Left ventricle myocardium inferior (tissue), 1 donor: ENCODE data around the gene ARSA. TPM values are rescaled to one million over a fixed set of nuclear protein-coding genes. Genes with fewer than 3 reads are reported as not detected.

Source experiments
- DNase-seq: peaks from one replicate; pipeline ENCODE4 v3.0.0-alpha.2; 2020
- H3K27ac ChIP-seq: fragments of 200-600 bp; replicated peaks from 2 replicates; pipeline ENCODE4 v1.8.0; 2021
- H3K27me3 ChIP-seq: fragments of 200-600 bp; 2 replicates; pipeline ENCODE4 v1.8.0; 2021; ENCODE audit warnings: low read depth
- H3K36me3 ChIP-seq: fragments of 200-600 bp; 2 replicates; pipeline ENCODE4 v1.8.0; 2021
- H3K4me1 ChIP-seq: fragments of 200-600 bp; 2 replicates; pipeline ENCODE4 v1.8.0; 2021
- H3K4me3 ChIP-seq: fragments of 200-600 bp; 2 replicates; pipeline ENCODE4 v1.8.0; 2021; ENCODE audit warnings: mild to moderate bottlenecking, moderate library complexity
- H3K9me3 ChIP-seq: fragments of 200-600 bp; replicated peaks from 2 replicates; pipeline ENCODE4 v1.8.0; 2021
- CTCF ChIP-seq: fragments of 200-600 bp; IDR thresholded peaks from 2 replicates; pipeline ENCODE4 v1.8.0; 2021; ENCODE audit warnings: antibody characterized with exemption, mild to moderate bottlenecking, borderline replicate concordance
- intact Hi-C: fragments of 100-400 bp; cut with micrococcal nuclease; formaldehyde crosslinking; loops from one replicate; pipeline ENCODE4 v1.11.0; 2022
- total RNA-seq: library from RNA; stranded (reverse); fragmentation: NEBNext Ultra II Directional; extraction: Animal tissue kit (Norgen Biotek cat#: 25700); gene quantifications from one replicate; pipeline ENCODE4 v1.2.1, GENCODE V29; 2021
- donor health status: DM: no; HTN: yes; CAD: no; lungs with severe emphysema.

ARSA gene
- total RNA-seq, 1 donor from 2014 or later, result 23.5 TPM

GRCh38 chr22:50601669-50602337, 26.1 kb downstream of the ARSA start:
- Histone ChIP-seq H3K4me1 (peaks cover 17% of the 10 kb centered on the region), H3K36me3 (no peaks in the 10 kb centered on the region), H3K4me3 (no peak overlapping the region), H3K9me3 (no peaks in the 10 kb centered on the region), H3K27me3 (peaks cover 86% of the 10 kb centered on the region), H3K27ac (no peak overlapping the region)
- no peak for DNase-seq
- no peak for TF ChIP-seq CTCF
- intact Hi-C loops, result no loop called here

- DNase-seq, result no peak
- intact Hi-C loops, result no loop called here
Observed at GRCh38 chr22:50600967-50601668, 26.8 kb downstream of the ARSA start.

GRCh38 chr22:50600538-50600937, 27.4 kb downstream of the ARSA start, which contains the start of gene MAPK8IP2:
TSS of gene MAPK8IP2 (plus strand) at chr22:50600793. CDS start at chr22:50600819, 26 bp downstream.
- no peak for DNase-seq
- no peak for TF ChIP-seq CTCF
- no peak within 1 kb of the TSS for H3K27ac ChIP-seq

More at GRCh38 chr22:50600967-50601668, 26.8 kb downstream of the ARSA start:
- peaks cover 17% of the 10 kb centered on the region for H3K4me1 ChIP-seq
- TF ChIP-seq CTCF, result no peak
- H3K4me3 ChIP-seq, result peak overlapping the region; percentile 63
- no peaks in the 10 kb centered on the region for H3K9me3 ChIP-seq
- H3K36me3 ChIP-seq, result no peaks in the 10 kb centered on the region
- H3K27me3 ChIP-seq, result peaks cover 79% of the 10 kb centered on the region
- H3K27ac ChIP-seq, result no peak overlapping the region

GRCh38 chr22:50599816-50600455, 28.0 kb downstream of the ARSA start:
- no peak for TF ChIP-seq CTCF
- H3K27me3 ChIP-seq, result peaks cover 68% of the 10 kb centered on the region
- intact Hi-C loops, result no loop called here

More at GRCh38 chr22:50600538-50600937, 27.4 kb downstream of the ARSA start, which contains the start of gene MAPK8IP2:
- Histone ChIP-seq H3K9me3 (no peaks in the 10 kb centered on the region), H3K4me1 (peaks cover 17% of the 10 kb centered on the region), H3K4me3 (peak within 1 kb of the TSS; percentile 63), H3K27me3 (peaks cover 74% of the 10 kb centered on the region), H3K36me3 (no peaks in the 10 kb centered on the region)
- intact Hi-C loops, result no loop called here

GRCh38 chr22:50597097-50597496, 30.9 kb downstream of the ARSA start:
- H3K4me3 ChIP-seq, result no peak overlapping the region
- H3K27ac ChIP-seq, result no peak overlapping the region
- H3K36me3 ChIP-seq, result no peaks in the 10 kb centered on the region
- peaks cover 39% of the 10 kb centered on the region for H3K27me3 ChIP-seq
- no peak for DNase-seq
- no peak for TF ChIP-seq CTCF
- H3K4me1 ChIP-seq, result peaks cover 11% of the 10 kb centered on the region
- intact Hi-C loops, result no loop called here
- H3K9me3 ChIP-seq, result no peaks in the 10 kb centered on the region

More at GRCh38 chr22:50599816-50600455, 28.0 kb downstream of the ARSA start:
- H3K4me1 ChIP-seq, result peaks cover 17% of the 10 kb centered on the region
- DNase-seq, result peak; percentile 56
- H3K36me3 ChIP-seq, result no peaks in the 10 kb centered on the region
- no peak overlapping the region for H3K27ac ChIP-seq
- peak overlapping the region; percentile 63 for H3K4me3 ChIP-seq
- no peaks in the 10 kb centered on the region for H3K9me3 ChIP-seq
